GOT3 (cell line): ENCODE measurements around the gene IL21.
"Not testable (repeated sequence)": the region's sequence is repeated elsewhere in the genome, so short reads cannot be mapped to it uniquely, and the experiment has no call there.

Source experiments
- DNase-seq: peaks from one replicate; lab custom pipeline; 2025; ENCODE audit warnings: mixed read lengths; lab: John Stamatoyannopoulos, UW

The IL21 gene

DNA sequence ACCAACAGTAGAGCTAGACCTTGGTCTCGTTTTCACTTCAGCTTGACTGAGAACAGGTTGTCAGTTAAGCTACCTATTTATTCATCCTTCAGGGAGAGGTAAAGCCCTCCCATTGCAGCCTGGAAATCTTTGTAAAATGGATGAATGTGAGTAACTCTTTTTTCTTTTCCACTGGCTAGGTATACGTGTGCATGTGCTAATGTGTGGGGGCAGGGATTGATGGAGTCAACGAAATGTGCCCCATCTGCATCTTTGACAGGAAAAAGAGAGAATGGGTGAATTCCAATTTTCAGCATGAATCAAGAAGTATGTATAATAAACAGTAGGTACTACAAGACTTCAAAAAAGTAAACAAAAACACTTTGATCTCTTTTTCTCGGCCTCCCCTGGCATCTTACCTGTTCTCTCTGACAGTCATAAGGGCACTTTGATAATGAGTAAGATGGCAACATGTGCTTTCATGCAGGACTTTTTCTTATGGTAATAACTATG lies at the start of gene IL21:
Gene IL21, minus strand, starts transcription at position 51 of the 492 bp plus-strand sequence. CDS start 55 bp downstream, outside the sequence.
- DNase-seq, result no peak

DNA sequence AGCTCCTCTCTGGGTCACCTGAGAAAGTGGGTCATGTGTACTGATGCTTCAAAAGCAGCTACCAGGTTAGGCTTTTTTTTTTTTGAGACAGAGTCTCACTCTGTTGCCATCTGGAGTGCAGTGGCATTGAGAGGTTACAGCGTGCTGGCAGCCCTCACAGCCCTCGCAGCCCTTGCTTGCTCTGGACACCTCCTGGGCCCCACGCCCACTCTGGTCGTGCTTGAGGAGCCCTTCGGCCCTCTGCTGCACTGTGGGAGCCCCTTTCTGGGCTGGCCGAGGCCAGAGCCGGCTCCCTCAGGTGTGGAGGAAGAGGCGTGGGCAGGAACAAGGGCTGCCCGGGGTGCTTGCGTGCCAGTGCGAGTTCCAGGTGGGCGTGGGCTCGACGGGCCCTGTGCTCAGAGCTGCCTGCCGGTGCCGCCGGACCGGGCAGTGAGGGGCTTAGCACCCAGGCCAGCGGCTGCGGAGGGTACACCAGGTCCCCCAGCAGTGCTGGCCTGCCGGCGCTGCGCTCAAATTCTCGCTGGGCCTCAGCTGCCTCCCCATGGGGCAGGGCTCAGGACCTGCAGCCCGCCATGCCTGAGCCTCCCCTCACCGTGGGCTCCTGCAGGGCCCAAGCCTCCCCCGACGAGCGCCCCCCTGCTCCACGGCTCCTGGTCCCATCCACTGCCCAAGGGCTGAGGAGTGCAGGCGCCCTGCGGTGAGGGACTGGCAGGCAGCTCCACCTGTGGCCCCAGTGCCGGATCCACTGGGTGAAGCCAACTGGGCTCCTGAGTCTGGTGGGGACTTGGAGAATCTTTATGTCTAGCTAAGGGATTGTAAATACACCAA lies 49.3 kb upstream of the IL21 start:
- no peak for DNase-seq

DNA sequence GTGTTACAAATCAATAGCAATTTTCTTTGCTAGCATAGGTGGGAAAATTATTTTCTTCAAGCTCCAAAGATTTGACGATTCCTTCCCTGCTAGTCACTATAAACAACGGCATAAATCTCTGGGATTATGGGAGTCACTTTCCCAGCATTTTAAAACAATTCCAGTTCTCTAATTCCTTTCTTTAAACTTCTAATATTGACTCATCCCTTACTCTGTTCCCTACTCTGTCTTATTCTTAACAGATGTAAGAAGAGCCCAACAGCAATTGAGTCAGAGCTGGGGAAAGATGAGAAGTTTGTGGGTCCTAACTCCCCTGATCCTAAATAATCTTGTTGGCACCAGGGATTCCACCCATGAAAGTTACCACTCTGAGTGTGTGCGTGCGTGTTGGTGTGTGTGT lies 47.4 kb upstream of the IL21 start:
- DNase-seq, result no peak

- no peak for DNase-seq
These were observed 45.8 kb upstream of the IL21 start for GRCh38 chr4:122666527-122667245.

DNA sequence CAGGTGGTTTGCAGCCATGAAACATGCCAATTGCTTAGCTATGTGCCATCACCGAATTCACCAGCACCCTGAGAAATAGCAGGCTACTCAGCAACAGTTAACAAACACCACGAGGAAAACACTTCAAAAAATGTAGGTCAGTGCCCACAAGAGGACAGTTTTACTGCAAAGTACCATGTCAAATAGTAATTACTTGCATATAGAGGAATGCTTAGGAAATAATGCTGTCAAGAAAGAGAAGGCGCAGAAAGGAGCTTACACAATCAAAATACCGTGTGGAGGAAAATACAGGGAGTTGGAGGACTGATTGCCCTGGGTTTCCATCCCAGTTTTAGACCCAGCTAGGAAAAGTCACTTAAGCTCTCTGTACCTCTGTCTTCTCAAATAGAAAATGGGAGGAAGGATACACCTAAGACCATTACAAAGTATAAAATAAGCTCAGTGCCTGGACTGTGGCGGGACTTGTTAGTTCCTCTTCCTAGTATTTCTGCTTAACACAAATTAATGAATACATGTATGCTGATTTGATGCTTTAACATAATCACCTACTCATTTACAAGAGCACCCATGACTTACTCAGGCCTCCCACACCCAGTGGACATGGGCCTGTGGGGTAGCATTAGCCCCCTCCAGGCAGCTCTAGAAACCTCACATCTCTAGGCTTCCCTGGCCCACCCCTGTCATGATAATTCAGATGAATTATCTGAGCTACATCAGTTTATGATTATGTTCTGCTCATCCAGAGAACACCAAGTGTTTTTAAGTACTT lies 44.5 kb upstream of the IL21 start:
- DNase-seq, result no peak

DNA sequence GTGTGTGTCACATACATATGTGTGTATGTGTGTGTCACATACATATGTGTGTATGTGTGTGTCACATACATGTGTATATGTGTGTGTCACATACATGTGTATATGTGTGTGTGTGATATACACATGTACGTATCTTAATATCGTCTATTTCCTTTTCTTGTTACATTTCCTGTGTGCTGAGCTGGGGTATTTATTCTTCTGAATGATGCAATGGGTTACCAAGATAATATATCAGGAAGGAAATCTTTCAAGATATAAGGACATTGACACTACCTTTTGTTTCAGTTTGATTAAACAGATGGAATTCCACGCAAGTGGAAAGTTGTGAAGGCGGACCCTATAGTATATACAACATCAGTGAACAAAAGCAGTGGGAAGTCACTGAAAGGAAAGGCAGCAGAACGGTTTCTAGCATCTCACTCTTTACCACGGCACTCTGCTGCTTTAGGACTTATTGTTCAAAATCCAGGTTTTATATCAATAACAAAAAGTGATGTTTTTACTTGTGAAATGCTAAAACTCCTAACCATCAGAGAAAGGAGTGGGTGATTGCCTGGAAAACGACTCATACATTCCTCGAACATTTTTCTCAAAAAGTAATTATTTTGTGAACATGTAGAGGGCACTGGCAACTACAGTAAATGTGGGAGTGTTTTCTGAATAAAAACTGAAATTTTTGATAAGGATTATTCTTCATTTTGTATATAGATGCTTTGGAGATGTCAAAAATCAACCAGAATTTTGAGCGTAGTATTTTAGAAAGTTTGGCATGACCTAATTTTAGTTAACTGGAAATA lies 43.1 kb upstream of the IL21 start:
- DNase-seq, result no peak

- no peak for DNase-seq
These were observed 42.4 kb upstream of the IL21 start for GRCh38 chr4:122663291-122663690.

DNA sequence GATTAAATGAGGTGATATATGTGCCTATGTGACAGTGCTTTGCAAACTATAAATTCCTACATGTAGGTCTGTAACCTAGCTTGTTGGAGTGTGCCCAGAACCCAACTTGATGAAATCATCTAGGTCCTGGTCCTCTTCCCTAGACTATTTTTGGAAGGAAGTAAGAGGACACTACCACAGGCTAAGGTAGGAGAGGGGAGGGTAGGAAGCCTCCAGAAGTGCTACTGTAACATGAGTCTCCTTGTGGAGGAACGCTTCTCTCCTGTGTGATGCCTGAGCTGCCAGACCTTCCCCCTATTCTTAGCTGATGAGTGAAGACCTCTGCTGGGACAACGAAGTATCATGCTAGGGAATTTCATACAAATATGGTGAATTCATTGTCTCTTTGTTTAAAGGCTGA lies 41.8 kb upstream of the IL21 start:
- DNase-seq, result no peak

- no peak for DNase-seq
These were observed 40.6 kb upstream of the IL21 start for GRCh38 chr4:122661176-122662160.

DNA sequence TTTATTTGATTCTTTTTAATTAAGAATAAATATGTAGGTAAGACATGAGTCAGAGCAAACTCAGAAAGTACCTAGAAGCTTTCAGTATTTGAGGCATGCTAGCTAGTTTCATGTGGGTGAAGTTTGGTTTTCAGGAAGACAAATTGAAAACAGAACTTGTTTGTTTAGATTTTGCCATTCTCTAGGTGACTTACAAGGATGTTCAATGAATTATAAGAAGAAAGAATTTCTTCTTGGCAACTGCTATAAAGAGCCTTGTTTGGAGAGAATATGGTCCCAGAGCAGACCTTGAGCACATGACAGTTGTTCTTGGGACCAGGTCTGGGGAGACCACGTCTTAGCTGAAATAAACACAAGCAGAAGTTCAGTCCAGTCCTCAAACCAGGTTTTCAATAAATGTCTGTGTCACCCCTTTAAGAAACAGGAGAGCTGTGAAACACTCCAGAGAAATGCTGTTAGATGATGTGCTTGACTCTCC lies 38.0 kb upstream of the IL21 start:
- DNase-seq, result no peak

DNA sequence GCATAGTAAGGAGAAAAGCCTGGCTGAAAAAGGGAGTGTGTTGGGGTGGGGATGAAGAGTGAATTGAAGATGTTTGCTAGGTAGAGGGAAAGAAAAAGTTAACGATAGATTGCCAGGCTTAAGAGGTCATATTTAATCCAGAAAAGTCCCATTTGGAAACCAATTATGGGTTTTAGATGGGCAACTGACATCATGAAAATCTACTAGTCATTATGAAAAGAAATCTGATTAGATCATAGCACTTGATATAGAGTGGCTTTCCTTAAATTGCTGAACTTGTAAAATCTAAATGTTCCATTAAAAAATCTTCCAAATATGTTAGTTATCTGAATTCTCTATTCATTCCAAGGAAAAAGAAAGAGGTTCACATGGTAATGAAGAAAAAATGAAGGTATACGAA lies 37.5 kb upstream of the IL21 start:
- no peak for DNase-seq

DNA sequence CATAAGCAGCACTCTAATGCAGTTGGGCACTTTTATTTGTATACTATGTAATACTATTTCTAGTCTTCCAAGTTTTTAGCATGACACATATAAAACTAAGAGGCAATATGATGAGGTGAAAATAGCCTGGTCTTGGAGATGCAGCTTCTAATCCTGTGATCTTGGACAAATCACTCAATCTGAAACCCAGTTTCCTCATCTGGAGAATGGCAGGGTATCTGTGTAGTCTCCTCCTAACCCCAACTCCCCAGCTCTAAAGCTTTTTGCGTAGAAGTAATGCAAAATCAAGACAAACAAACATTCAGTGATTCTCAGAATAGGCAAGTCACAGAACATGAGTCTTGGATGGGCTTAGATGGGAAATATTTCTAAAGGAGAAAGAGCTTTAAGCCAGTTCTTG lies 36.7 kb upstream of the IL21 start:
- no peak for DNase-seq

DNA sequence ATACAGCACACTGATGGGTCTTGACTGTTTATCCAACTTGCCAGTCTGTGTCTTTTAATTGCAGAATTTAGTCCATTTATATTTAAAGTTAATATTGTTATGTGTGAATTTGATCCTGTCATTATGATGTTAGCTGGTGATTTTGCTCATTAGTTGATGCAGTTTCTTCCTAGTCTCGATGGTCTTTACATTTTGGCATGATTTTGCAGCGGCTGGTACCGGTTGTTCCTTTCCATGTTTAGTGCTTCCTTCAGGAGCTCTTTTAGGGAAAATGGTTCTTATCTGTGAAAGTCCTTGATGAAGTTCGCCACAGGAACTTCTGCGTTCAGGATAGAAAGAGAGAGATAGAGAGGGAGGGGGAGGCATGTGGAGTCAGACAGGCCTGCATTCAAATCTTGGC lies 35.7 kb upstream of the IL21 start:
- not testable (repeated sequence) for DNase-seq

GRCh38 chr4:122652379-122652778 lies 31.5 kb upstream of the IL21 start:
- DNase-seq, result no peak

DNA sequence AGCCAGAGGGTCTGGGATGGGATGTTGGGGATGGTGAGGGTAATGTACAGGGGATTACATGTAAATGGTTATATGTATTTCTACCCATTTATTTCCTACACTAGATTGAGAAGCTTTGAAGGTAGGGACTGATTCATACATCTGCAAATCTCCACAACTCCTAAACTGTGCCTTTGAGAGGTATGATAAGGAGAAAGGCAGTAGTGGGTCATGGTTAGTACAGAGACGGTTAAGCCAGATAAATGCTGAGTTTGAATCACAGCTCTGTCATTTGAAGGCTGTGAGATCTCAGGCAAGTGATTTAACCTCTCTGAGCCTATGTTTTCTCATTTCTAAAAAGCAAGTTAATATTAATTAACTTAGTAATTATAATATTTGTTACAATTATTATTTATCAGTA lies 29.3 kb upstream of the IL21 start:
- no peak for DNase-seq

DNA sequence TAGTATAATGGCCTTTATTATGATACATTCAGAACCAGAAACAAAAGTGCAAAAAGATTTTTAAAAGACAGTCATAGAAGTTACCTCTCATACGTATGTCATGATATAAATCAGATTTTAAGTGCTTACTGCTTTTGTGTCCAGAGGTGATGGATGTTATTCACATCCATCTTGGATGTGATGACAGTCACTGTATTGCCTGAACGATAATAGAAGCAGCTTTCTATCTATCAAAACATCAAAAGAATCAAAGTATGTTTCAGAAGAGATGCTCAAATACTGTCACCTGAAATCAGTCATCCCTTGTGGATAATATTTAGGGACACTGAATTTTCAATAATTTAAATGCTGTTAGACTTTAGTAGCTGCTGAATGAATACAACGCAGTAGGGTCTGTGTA lies 26.8 kb upstream of the IL21 start:
- no peak for DNase-seq

GRCh38 chr4:122643257-122643656 lies 22.4 kb upstream of the IL21 start:
- DNase-seq, result no peak

DNA sequence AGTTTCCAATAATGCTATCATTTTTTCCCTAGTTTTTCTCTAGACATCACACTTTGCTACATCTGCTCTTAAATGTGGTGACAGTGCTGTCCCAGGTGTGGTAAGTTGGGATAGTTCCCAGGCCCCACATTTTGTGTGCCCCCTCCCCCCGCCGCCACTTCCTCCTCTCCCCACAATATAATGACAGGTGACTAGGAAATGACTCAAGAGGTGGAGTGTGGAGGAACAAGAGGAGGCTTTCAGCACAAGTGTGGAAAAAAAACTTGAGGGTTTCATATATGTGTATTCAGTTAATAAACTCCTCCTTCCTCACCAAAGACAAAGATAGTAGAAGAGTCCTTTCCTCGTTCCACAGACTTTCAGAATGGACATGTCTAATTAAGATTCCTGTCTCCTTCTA lies 18.3 kb upstream of the IL21 start:
- DNase-seq, result no peak

GRCh38 chr4:122636697-122637096 lies 15.8 kb upstream of the IL21 start:
- DNase-seq, result no peak

GRCh38 chr4:122635205-122635604 lies 14.3 kb upstream of the IL21 start:
- DNase-seq, result no peak
